Gastroesophageal sphincter (tissue), 4 donors: ENCODE data around the gene PRUNE1. TPM values are rescaled to one million over a fixed set of nuclear protein-coding genes. Genes with fewer than 3 reads are reported as not detected.

Experiments
- ATAC-seq: fragments of 150-250 bp; one replicate; pipeline ENCODE4 v1.9.1; 2016; ENCODE audit warnings: mild to moderate bottlenecking, moderate library complexity
- H3K27ac ChIP-seq, 4 donors: fragments of 200-600 bp; sonication (generic) in 3 of 4; 1 replicate in 3 of 4; 2 replicates in 1 of 4; pipeline ENCODE4 v1.5.1; 2016 to 2019
- H3K27me3 ChIP-seq: fragments of 200-600 bp; sonication (generic); one replicate; pipeline ENCODE4 v1.5.1; 2019
- H3K36me3 ChIP-seq, 2 donors: fragments of 200-600 bp; sonication (generic); one replicate each; pipeline ENCODE4 v1.5.1; 2019; ENCODE audit warnings: control low read depth in 1 of 2
- H3K4me1 ChIP-seq, 3 donors: fragments of 200-600 bp; sonication (generic); 1 replicate in 2 of 3; 2 replicates in 1 of 3; pipeline ENCODE4 v1.5.1; 2016 to 2019; ENCODE audit warnings: control low read depth in 2 of 3
- H3K4me3 ChIP-seq, 2 donors: fragments of 200-600 bp; sonication (generic); one replicate each; pipeline ENCODE4 v1.5.1; 2019; ENCODE audit warnings: mild to moderate bottlenecking in 1 of 2, moderate library complexity in 1 of 2
- H3K9me3 ChIP-seq, 3 donors: fragments of 200-600 bp; sonication (generic); one replicate each; pipeline ENCODE4 v1.5.1; 2017 to 2019; ENCODE audit warnings: control low read depth in 2 of 3
- EP300 ChIP-seq: sonication (generic); formaldehyde crosslinking; IDR thresholded peaks from one replicate; pipeline ENCODE4 v1.6.1; 2017; ENCODE audit warnings: antibody characterized with exemption, mild to moderate bottlenecking
- POLR2A ChIP-seq, 2 donors: fragments of 450-650 bp; IDR thresholded peaks; one replicate each; pipeline ENCODE4 v1.6.1; 2017; ENCODE audit warnings: antibody characterized with exemption in 2 of 2, mild to moderate bottlenecking in 2 of 2, moderate library complexity in 1 of 2
- POLR2AphosphoS5 ChIP-seq: sonication (generic); formaldehyde crosslinking; IDR thresholded peaks from one replicate; pipeline ENCODE4 v1.6.1; 2017; ENCODE audit warnings: antibody characterized with exemption
- WGBS, 2 donors: methylation state at CpG; one replicate each; pipeline ENCODE4 v1.1.5; 2018; ENCODE audit warnings: low coverage in 1 of 2; 5-methylcytosine and 5-hydroxymethylcytosine counted together
- small RNA-seq, 4 donors: library from RNA; depleted of rRNA; stranded (forward); fragments of <200 nt; gene quantifications; one replicate each; pipeline ENCODE3, GENCODE V24; 2016
- total RNA-seq, 4 donors: library from RNA; depleted of rRNA; stranded (reverse); fragments of >200 nt; gene quantifications; one replicate each; pipeline ENCODE4 v1.1.0, GENCODE V29; 2016
- TF ChIP-seq, protein P1 (sequence below), 4 experiments: fragments of 200-600 bp in 2 of 4; fragments of 450-650 bp in 2 of 4; sonication (generic) in 1 of 4; IDR thresholded peaks; one replicate each; pipeline ENCODE4 v1.5.1; 2017 to 2019; ENCODE audit warnings: antibody characterized with exemption in 4 of 4, mild to moderate bottlenecking in 2 of 4, moderate library complexity in 2 of 4

The PRUNE1 gene
- total RNA-seq, 4 donors from 2014 or later = 24.2 to 28.9 (median 26.7) TPM

DNA sequence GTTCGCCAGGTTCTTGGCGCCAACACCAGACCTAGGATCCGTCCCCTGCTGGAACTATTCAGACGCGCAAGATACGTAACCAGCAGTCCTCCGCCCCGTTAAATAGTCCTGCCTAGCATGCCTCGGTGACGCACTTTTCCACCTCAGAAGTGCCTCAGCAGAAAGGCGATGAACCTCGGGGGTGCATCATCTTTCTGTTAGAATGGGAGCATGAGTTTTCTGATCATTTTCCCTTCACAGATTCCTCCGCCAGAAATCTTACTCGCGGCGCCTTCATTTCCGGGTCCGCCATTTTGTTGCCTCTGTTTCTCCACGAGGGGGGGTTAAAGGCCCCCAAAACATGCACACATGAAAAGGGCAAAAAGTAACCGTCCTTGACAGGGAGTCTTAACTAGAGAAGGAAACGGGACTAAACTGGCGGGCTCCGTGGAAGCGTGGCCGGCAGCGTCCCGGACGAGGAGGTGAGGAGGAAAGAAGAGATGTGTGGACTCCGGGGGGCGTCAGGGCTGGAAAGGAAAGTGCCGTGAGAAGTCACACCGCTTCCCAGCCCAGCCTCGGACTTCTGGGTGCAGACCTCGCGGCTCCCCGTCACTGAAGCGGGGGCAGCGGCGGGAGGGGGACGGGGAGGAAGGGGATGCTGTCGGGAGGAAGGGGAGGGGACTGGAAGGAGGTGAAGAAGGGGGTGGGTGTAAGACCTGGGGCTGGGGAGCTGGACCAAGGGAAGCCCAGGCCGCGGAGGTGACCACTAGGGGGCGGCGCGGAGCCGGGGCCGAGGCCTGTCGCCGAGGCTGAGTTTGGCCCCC is 62.4 kb downstream of the PRUNE1 start, which contains the start of gene GABPB2:
Gene GABPB2, plus strand, starts transcription at position 288 of the 803 bp plus-strand sequence. CDS start 17,429 bp downstream, outside the sequence.
- ATAC-seq = peak; percentile 95
- WGBS, 2 donors = 0 to 1% methylated on average over 28 of the region's 50 CpGs

DNA sequence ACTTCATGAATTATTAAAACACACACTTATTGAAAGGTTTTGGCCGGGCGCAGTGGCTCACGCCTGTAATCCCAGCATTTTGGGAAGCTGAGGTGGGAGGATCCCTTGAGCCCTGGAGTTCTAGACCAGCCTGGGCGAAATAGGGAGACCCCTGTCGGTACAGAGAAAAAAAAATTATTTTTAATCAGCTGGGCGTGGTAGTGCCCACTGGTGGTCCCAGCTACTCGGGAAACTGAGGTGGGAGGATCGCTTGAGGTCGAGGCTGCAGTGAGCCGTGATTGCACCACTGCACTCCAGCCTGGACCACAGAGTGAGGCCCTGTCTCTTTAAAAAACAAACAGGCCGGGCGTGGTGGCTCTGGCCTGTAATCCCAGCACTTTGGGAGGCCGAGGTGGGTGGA is 64.0 kb downstream of the PRUNE1 start:
- 67 to 83% methylated on average over 6 to 11 of the region's 13 CpGs for WGBS, 2 donors
- ATAC-seq = no peak

More for the DNA sequence above, 62.4 kb downstream of the PRUNE1 start, which contains the start of gene GABPB2:
- H3K27ac ChIP-seq = peak within 1 kb of the TSS; percentile 96 to 100 (median 100)
- H3K27me3 ChIP-seq = no peaks in the 10 kb centered on the region
- peak within 1 kb of the TSS; percentile 91 to 99 for H3K4me3 ChIP-seq
- peaks cover 0 to 22% of the 10 kb centered on the region in 2 donors for H3K36me3 ChIP-seq
- H3K4me1 ChIP-seq = peaks cover 0 to 25% (median 0%) of the 10 kb centered on the region in 3 donors
- no peaks in the 10 kb centered on the region for H3K9me3 ChIP-seq
- TF ChIP-seq, protein P1, sequence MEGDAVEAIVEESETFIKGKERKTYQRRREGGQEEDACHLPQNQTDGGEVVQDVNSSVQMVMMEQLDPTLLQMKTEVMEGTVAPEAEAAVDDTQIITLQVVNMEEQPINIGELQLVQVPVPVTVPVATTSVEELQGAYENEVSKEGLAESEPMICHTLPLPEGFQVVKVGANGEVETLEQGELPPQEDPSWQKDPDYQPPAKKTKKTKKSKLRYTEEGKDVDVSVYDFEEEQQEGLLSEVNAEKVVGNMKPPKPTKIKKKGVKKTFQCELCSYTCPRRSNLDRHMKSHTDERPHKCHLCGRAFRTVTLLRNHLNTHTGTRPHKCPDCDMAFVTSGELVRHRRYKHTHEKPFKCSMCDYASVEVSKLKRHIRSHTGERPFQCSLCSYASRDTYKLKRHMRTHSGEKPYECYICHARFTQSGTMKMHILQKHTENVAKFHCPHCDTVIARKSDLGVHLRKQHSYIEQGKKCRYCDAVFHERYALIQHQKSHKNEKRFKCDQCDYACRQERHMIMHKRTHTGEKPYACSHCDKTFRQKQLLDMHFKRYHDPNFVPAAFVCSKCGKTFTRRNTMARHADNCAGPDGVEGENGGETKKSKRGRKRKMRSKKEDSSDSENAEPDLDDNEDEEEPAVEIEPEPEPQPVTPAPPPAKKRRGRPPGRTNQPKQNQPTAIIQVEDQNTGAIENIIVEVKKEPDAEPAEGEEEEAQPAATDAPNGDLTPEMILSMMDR (IDR thresholded peaks at IDR 0.05) = peak; percentile 74 to 96 (median 88)
- TF ChIP-seq POLR2A (IDR thresholded peaks at IDR 0.05) = peak; percentile 47 to 51
- TF ChIP-seq EP300 = peak; percentile 20
- peak; percentile 81 for TF ChIP-seq POLR2AphosphoS5

More for the DNA sequence above, 64.0 kb downstream of the PRUNE1 start:
- H3K4me1 ChIP-seq = peaks cover 0 to 25% (median 0%) of the 10 kb centered on the region in 3 donors
- TF ChIP-seq, protein P1 (IDR thresholded peaks at IDR 0.05) = no peak
- TF ChIP-seq POLR2A (IDR thresholded peaks at IDR 0.05) = no peak
- no peak for TF ChIP-seq EP300
- TF ChIP-seq POLR2AphosphoS5 = no peak
- H3K36me3 ChIP-seq = peaks cover 0 to 22% of the 10 kb centered on the region in 2 donors
- H3K9me3 ChIP-seq = no peaks in the 10 kb centered on the region
- H3K4me3 ChIP-seq = no peak overlapping the region
- peak overlapping the region in 3 of 4 donors; percentile 96 to 100 (median 99) for H3K27ac ChIP-seq
- H3K27me3 ChIP-seq = no peaks in the 10 kb centered on the region

Small RNA genes lying within 50 kb of the gene (small RNA-seq; reads per million reads assigned to genes)
- 0 reads per million in 4 donors for gene RNU6-884P

Other genes starting within 250 kb of the PRUNE1 start
- 10 to 100 TPM in 3 of 4 donors, 1 to 10 TPM in 1; 9.3 to 80.3 (median 50.4) TPM for gene CTSS, start 242.7 kb upstream of the PRUNE1 start, total RNA-seq
- gene CTSK, start 200.2 kb upstream of the PRUNE1 start, total RNA-seq = 10 to 100 TPM; 29.1 to 69.1 (median 50.4) TPM
- 10 to 100 TPM; 43.2 to 53.2 (median 50.2) TPM for gene ARNT, start 131.8 kb upstream of the PRUNE1 start, total RNA-seq
- not detected for gene CTXND2, start 121.3 kb upstream of the PRUNE1 start, total RNA-seq
- 10 to 100 TPM; 21.9 to 32.2 (median 28.7) TPM for gene SETDB1, start 82.1 kb upstream of the PRUNE1 start, total RNA-seq
- gene CERS2, start 33.6 kb upstream of the PRUNE1 start, total RNA-seq = 100 to 1,000 TPM in 3 of 4 donors, 10 to 100 TPM in 1; 98.3 to 142 (median 127) TPM
- under 1 TPM in 1 of 4 donors, not detected in 3; 0.31 TPM for gene ANXA9, start 26.2 kb upstream of the PRUNE1 start, total RNA-seq
- 10 to 100 TPM; 21.2 to 39.2 (median 33.2) TPM for gene MINDY1, start 1.5 kb upstream of the PRUNE1 start, total RNA-seq
- 1 to 10 TPM in 1 of 4 donors, under 1 TPM in 3; 0.13 to 6.1 (median 0.70) TPM for gene BNIPL, start 28.1 kb downstream of the PRUNE1 start, total RNA-seq
- 1 to 10 TPM; 3.7 to 9.8 (median 7.0) TPM for gene C1orf56, start 39.3 kb downstream of the PRUNE1 start, total RNA-seq
- gene CDC42SE1, start 51.2 kb downstream of the PRUNE1 start, total RNA-seq = 10 to 100 TPM; 51.2 to 56.0 (median 54.4) TPM
- gene MLLT11, start 51.9 kb downstream of the PRUNE1 start, total RNA-seq = 1 to 10 TPM in 2 of 4 donors, under 1 TPM in 2; 0.16 to 1.8 (median 1.1) TPM
- 10 to 100 TPM; 20.6 to 28.5 (median 21.6) TPM for gene GABPB2, start 62.3 kb downstream of the PRUNE1 start, total RNA-seq
- gene SEMA6C, start 138.2 kb downstream of the PRUNE1 start, total RNA-seq = 10 to 100 TPM in 1 of 4 donors, 1 to 10 TPM in 3; 6.1 to 13.9 (median 8.0) TPM
- gene TNFAIP8L2, start 148.2 kb downstream of the PRUNE1 start, total RNA-seq = 1 to 10 TPM in 3 of 4 donors, under 1 TPM in 1; 0.85 to 7.2 (median 4.4) TPM
- gene LYSMD1, start 157.5 kb downstream of the PRUNE1 start, total RNA-seq = 10 to 100 TPM; 14.0 to 28.6 (median 14.4) TPM
- 10 to 100 TPM; 18.7 to 32.0 (median 25.6) TPM for gene SCNM1, start 157.7 kb downstream of the PRUNE1 start, total RNA-seq
- gene TMOD4, start 167.5 kb downstream of the PRUNE1 start, total RNA-seq = 1 to 10 TPM in 1 of 4 donors, not detected in 3; 2.2 TPM
- gene VPS72, start 181.7 kb downstream of the PRUNE1 start, total RNA-seq = 10 to 100 TPM; 46.4 to 82.0 (median 66.5) TPM
- 10 to 100 TPM; 42.8 to 80.1 (median 49.9) TPM for gene PIP5K1A, start 190.1 kb downstream of the PRUNE1 start, total RNA-seq
- gene PSMD4, start 246.3 kb downstream of the PRUNE1 start, total RNA-seq = 100 to 1,000 TPM; 163 to 184 (median 171) TPM